GM21381 (cell line): Measurements from ENCODE around the gene ATG4D.

Experiments
- ATAC-seq: cut with Tn5 transposase; IDR thresholded peaks from one replicate; pipeline ENCODE4 v1.9.1; 2021; ENCODE audit warnings: mild to moderate bottlenecking, moderate library complexity; ENCODE audit not compliant: unreplicated experiment

Gene ATG4D

DNA sequence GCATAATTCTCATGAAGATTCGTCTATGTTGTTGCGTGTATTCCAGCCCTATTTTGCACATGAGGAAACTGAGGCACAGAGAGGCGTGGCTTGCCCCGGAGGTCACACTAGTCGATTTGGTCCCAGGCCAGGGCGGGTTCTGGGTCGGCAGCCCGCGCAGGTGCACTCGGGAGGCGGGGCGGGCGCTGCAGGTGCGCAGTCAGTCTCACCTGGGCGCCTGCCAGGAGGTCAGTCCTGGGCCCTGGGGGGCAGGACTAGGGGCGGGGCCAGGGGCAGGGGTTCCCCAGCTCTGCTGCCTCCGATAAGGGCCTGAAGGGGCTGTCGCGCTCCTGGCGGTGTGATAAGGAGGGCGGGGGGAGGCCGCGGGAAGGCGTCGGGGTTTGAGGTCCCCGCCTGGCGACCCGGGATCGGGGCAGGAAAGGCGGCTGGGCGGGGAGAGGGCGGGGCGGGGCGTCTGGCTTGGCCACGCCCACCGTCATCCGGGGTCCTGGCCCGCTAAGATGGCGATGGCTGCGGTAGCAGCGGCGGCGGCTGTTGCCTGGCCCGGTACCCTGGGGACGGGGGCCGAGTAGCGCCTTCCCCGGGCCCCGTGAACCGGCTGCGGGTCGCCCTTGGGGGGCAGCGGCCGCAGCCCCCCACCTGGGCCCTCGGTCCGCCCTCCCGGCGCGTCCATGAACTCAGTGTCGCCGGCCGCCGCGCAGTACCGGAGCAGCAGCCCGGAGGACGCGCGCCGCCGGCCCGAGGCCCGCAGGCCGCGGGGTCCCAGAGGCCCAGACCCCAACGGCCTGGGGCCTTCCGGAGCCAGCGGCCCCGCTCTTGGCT is at the start of gene ATG4D:
Gene ATG4D (plus strand): TSS at position 485 of the 822 bp plus-strand sequence. CDS start 187 bp downstream, at position 672.
- peak; percentile 78 for ATAC-seq

- ATAC-seq, result no peak
These were observed 46.3 kb upstream of the ATG4D start for GRCh38 chr19:10497371-10497770.

DNA sequence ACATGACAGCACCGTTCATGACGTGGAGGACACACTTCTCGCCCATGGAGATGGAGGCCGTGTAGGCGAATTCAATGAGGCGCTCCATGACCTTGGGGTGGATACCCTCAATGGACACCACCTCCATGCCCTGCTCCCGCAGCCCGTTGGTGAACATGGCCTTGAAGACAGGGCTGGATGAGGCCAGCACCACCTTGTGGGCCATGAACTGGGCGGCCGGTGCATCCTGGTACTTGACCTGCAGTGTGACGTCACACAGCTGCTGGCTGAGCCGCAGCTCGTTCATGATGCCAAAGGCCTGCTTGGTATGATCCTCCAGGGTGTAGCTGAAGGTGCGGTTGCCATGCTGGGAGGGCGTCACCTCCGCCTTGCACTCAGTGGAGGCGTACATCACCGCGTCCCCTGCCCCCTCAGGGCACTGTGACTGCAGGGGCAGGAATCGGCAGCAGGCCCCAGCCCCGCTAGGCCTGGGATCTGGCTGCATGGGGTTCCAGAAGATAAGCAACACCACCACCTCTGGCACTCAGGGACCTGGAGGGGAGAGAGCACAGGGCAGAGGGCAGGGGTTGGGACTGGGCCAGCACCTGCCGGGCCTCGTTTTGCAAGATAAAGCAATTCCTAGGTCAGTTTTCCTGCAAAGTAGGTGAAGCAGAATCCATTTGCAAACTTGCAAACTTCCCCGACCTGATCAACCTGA is 44.0 kb upstream of the ATG4D start:
- no peak for ATAC-seq

- ATAC-seq, result no peak
These were observed 43.5 kb upstream of the ATG4D start for GRCh38 chr19:10500247-10500592.

DNA sequence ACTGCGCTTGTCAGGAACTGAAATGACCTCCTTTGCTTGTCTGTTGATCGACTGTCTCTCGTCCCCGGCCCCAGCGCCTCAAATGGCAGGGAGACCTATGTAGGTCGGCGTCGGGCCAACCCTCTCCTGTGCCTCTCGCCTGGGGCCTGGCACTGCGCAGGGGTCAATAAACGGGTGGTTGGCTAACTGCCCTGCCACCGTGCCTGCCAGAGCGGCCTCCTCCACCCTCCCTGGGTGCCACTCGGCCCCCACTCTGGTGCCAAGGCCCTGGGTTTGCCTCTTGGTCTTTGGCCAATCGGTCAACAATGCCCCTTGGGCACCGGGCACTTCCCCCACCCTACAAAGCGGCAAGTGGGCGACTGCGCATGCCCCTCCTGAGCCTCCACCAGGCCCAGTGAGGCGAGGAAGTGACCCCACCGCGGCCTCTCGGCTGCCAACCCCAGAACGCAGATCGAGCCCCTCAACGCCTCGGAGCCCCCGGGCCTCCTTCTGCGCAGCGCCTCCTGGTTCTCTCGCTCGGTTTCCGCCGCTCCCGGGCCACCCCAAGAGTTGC is 41.7 kb upstream of the ATG4D start:
- ATAC-seq, result peak; percentile 25

DNA sequence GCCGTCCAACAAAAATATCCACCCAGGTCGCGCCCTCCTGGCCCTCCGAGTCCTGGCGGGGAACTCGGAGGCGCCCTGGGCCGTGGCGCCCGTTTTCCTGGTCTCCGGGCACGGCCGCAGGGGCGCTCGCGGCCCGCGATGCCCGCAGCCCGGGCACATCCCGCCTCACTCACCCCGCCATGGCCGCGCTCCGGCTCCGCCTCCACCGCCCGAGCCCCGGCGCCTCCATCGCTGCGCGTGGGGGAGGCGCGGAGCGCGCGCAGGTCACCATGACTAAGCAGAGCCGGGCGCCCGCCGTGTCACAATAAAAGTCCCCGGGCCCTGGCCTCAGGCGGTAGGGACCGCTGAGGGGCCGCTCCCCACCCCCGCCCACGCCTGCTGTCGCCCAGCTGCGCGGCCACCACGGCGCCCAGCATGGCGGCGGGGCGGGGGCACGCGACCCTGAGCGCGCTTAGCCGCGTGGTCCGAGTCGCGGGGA is 41.1 kb upstream of the ATG4D start:
- peak; percentile 84 for ATAC-seq

DNA sequence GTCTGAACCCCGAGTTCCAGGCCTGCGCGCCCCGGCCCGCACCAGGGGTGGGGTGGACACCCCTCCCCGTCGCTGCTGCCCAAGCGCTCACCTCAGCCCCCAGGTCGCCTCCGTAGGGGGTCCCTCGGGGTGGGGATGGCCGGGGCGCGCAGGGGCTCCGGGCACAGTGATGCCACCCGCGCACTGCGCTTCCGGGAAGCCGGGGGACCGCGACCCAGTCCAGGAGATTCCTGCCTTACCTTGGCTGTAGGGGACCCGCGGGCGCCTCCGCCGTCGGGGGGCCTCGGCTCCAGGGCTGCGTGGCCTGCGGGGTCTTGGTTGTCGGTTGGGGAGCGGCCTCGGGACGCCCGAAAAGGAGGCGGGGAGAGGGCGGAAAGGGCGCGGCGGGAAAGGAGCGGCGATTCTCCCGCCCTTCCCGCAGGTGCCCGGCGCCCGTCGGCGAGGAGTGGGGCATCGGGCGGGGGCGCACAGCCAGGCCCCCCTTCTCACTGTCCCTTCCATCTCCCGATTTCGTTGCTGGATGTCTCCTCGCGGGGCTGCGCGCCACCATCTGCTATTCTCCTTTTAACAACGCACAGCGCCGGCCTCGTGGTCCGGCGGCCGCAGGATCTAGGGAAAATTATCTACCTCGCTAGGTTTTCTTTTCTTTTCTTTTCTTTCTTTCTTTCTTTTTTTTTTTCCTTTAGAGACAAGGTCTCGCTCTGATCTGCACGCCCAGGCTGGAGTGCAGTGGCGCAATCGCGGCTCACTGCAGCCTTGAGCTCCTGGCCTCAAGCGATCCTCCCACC is 40.5 kb upstream of the ATG4D start, which contains the start of gene KEAP1:
Gene KEAP1 (minus strand): TSS at position 355 of the 788 bp plus-strand sequence. CDS start 3,323 bp downstream, outside the sequence.
- peak; percentile 9 for ATAC-seq

- ATAC-seq, result no peak
These were observed 38.0 kb upstream of the ATG4D start for GRCh38 chr19:10505583-10506229.

GRCh38 chr19:10508036-10508435 is 35.7 kb upstream of the ATG4D start:
- ATAC-seq, result no peak

GRCh38 chr19:10508707-10509106 is 35.0 kb upstream of the ATG4D start:
- ATAC-seq, result no peak

GRCh38 chr19:10510301-10510802 is 33.4 kb upstream of the ATG4D start:
- ATAC-seq, result no peak

DNA sequence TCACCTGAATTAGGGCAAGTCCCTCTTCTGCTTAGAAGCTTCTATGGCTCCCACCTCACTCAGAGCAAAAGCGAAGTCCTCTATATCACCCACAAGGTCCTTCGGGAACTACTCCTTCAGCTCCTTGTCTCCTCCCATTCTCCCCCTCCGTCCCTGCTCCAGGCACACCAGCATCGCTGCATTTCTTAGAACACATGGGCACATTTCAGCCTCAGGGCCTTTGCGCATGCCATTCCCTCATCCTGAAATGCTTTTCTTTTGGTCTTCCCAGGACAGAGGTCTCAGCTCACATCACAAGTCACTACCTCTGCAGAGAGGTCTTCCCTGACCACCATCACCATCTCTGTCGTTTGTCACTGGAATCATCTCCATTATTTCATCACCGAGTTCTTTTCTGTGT is 30.5 kb upstream of the ATG4D start:
- ATAC-seq, result no peak

DNA sequence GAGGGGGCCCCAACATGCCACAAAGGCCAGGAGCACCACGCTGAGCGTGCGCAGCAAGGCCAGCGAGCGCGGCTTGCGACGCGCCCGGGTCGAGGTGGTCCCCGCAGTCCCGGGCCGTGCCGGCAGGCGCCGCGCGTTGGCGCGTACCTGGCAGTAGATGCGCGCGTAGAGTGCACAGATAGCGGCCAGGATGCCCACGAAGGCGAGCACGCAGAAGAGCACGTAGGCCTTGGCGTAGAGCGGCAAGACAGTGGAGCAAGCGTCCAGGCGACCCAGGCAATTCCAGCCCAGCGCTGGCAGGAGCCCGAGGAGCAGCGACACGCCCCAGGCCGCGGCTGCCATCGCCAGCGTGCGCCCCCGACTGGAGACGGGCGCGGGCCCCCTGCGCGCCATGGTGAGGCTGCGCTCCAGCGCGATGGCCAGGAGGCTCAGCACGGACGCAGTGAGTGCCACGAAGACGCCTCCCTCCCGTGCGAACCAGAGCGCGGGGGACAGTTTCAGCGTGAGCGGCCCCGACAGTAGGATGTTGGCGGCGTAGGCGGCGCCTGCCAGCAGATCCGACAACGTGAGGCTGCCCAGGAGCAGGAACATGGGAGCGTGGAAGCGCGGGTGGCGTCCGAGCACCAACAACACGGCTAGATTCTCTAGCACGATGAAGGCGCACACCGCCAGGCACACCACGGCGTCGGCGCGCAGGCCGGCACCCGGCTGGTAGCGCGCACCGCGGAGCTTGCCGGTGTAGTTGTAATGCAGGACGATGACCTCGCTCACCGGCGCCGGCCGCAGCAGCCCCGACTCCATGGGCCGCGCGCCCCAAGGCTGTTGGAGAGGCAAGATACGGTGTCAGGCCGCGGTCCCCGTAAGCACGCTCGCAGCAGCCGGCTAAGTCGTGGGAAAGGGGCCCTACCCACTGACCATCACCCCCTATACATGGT is 29.2 kb upstream of the ATG4D start:
- no peak for ATAC-seq

GRCh38 chr19:10516064-10516385 is 27.7 kb upstream of the ATG4D start:
- no peak for ATAC-seq

DNA sequence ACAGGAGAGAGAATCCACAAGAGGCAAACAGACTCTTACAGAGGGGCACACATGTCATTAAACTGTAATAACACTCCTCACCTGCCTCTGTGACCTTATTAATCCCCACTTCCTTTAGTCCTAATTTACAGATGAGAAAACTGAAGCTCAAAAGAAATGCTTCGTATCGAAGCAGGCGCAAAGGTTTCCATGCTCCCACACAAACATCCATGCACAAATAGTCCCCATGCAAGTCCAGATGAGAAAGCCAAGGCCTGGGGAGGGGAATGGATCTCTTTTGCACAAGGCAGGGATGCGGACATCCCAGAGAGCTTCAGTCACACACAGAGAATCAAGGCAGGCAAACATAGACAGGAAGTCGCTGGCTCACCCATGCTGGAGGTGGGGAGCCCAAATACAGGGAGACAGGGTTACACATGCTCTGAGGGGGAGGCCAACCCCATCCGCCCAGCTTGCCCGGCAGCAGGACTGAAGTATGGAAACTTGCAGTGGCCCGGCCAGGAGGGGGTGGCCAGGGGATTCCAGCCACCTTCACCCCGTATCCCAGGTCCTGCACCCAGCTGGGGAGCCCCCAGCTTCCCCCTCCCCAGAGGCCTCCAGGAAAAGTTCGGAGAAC is 26.9 kb upstream of the ATG4D start:
- no peak for ATAC-seq

DNA sequence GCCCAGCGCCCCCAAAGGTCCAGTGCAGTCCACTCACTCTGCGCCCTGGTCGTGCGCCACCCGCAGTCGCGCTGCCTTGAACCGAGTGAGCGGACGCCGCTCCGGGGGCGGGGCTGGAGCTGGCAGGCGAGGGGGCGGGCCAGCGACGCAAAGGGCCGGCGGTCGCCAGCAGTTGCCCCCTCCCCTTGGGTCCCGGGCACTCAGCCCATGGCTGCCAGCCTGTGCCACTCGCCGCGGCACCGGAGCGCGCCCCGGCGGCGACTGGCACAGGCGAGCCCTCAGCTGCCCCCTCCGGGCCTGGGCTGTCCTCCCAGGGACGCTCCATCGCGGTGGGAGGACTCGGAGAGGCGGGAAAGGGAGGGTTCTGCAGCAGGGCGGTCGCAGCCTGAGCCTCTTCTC is 26.3 kb upstream of the ATG4D start, which contains the start of gene S1PR5:
Gene S1PR5 (minus strand): TSS at position 87 of the 399 bp plus-strand sequence. CDS start 2,436 bp downstream, outside the sequence.
- no peak for ATAC-seq

- no peak for ATAC-seq
These were observed 25.8 kb upstream of the ATG4D start for GRCh38 chr19:10517760-10518443.
